Measurements from ENCODE around the gene CPNE2. TPM values are rescaled to one million over a fixed set of nuclear protein-coding genes. Genes with fewer than 3 reads are reported as not detected.

CPNE2 gene
- total and polyA plus RNA-seq, 10 of the 15 experiments (the other 5 are each of a cell fraction or from before 2014, with no cell fraction given), result 3.1 to 22.1 (median 9.9) TPM

DNA sequence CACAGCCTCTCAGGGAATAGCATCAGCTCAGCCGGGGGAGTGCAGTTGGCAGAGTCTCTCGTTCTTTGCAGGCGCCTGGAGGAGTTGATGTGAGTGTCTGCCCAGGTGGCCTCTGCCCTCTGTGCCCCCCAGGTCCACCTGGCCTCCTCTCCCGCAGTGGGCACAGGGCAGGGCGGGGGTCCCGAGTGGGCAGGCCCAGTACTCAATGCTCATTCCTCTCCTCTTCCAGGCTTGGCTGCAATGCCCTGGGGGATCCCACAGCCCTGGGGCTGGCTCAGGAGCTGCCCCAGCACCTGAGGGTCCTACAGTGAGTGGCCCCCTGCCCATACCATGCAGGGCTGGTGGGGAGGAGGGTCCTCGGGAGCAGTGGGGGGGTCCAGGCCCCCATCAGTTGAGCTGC, 14.7 kb upstream of the CPNE2 start:
- Histone ChIP-seq H3K36me3 (ENCODE audit: control insufficient read depth in 2 of 2, insufficient read depth in 2 of 2, low read length in 1 of 2) (peaks cover 0 to 8% of the 10 kb centered on the region in 2 experiments; a peak in 2 of 4 replicates), H3K4me3 (no peak overlapping the region), H3K9ac (ENCODE audit: control insufficient read depth, insufficient read depth, low read length) (no peak overlapping the region), H4K20me1 (ENCODE audit: control insufficient read depth, insufficient read depth) (no peaks in the 10 kb centered on the region), H3K9me3 (replicated peaks; ENCODE audit: control insufficient read depth, insufficient read depth, low read length) (no peaks in the 10 kb centered on the region), H3K27ac (ENCODE audit: control insufficient read depth, insufficient read depth) (no peak overlapping the region), H3K4me1 (ENCODE audit: control insufficient read depth, insufficient read depth, low read length) (no peaks in the 10 kb centered on the region), H3K27me3 (replicated peaks in 1 of 2; ENCODE audit: control insufficient read depth in 2 of 2, insufficient read depth in 2 of 2, low read length in 1 of 2) (no peaks in the 10 kb centered on the region), H3K4me2 (ENCODE audit: control insufficient read depth, insufficient read depth) (no peak overlapping the region), H2AFZ (ENCODE audit: control insufficient read depth, low read depth, low read length) (no peak overlapping the region), H3K79me2 (ENCODE audit: control insufficient read depth, insufficient read depth, low read length) (no peaks in the 10 kb centered on the region)
- ChIA-PET CTCF (interaction anchor here (0.7 to 1.6 kb wide), 2 partner anchors 112 to 113 kb away, joined by 3 to 5 read pairs; no protein-coding TSS in a partner anchor), RAD21 (ENCODE audit: unreplicated experiment) (no interaction called here), SMC1A (ENCODE audit: uncharacterized antibody, unreplicated experiment) (no interaction called here), POLR2A (interaction anchor here (0.6 kb wide), 1 partner anchor 29 kb away, joined by 4 read pairs; no protein-coding TSS in a partner anchor)
- ATAC-seq (no peak), DNase-seq (ENCODE audit: low read depth, low spot score) (no peak), FAIRE-seq (no peak)
- intact Hi-C loops (cut with micrococcal nuclease; ENCODE audit: unreplicated experiment), result no loop called here
- no TSS peak for BruUV-seq (replicated peaks)
- TF ChIP-seq POLR2AphosphoS5 (IDR thresholded peaks at IDR 0.05; ENCODE audit: low read length) (no peak), POLR2A (IDR thresholded peaks at IDR 0.05; ENCODE audit: low read depth, low read length) (0 out of 2 replicates have a peak, but pooled peaks have one; percentile 15)
- in situ Hi-C loops (cut with MboI), result no loop called here
- WGBS (ENCODE audit: insufficient coverage, insufficient replicate concordance, low lambda C conversion rate, missing lambda C conversion rate), result 74% methylated on average over 7 of the region's 7 CpGs

DNA sequence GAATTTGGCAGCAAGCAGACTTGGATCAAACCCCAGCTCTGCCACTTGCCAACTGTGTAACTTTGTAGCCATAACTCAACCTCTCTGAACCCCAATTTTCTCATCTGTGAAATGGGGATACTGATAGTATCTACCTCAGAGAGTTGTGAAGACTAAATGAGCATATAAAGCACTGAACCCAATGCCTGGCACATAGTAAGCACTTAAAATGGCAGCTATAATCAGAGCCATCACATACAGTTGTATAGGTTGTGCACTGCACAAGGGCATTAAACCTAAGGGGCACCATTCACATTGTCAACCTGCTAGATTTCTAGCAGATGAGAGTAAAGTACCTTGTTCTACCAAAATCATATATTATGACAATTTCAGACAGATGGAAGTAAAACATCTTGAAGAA, 10.6 kb upstream of the CPNE2 start:
- Histone ChIP-seq H3K4me3 (no peak overlapping the region), H3K9ac (ENCODE audit: control insufficient read depth, insufficient read depth, low read length) (no peak overlapping the region), H3K27me3 (replicated peaks in 1 of 2; ENCODE audit: control insufficient read depth in 2 of 2, insufficient read depth in 2 of 2, low read length in 1 of 2) (no peaks in the 10 kb centered on the region), H3K36me3 (ENCODE audit: control insufficient read depth in 2 of 2, insufficient read depth in 2 of 2, low read length in 1 of 2) (peaks cover 0 to 4% of the 10 kb centered on the region in 2 experiments; a peak in 3 of 4 replicates), H3K4me2 (ENCODE audit: control insufficient read depth, insufficient read depth) (no peak overlapping the region), H2AFZ (ENCODE audit: control insufficient read depth, low read depth, low read length) (no peak overlapping the region), H3K9me3 (replicated peaks; ENCODE audit: control insufficient read depth, insufficient read depth, low read length) (no peaks in the 10 kb centered on the region), H3K4me1 (ENCODE audit: control insufficient read depth, insufficient read depth, low read length) (no peaks in the 10 kb centered on the region), H3K79me2 (ENCODE audit: control insufficient read depth, insufficient read depth, low read length) (no peaks in the 10 kb centered on the region), H4K20me1 (ENCODE audit: control insufficient read depth, insufficient read depth) (no peaks in the 10 kb centered on the region), H3K27ac (ENCODE audit: control insufficient read depth, insufficient read depth) (no peak overlapping the region)
- no peak for DNase-seq (ENCODE audit: low read depth, low spot score)
- no TSS peak for BruUV-seq (replicated peaks)
- no peak for FAIRE-seq
- TF ChIP-seq KDM1A (IDR thresholded peaks at IDR 0.05; ENCODE audit: borderline replicate concordance) (no peak), CREB1 (IDR thresholded peaks at IDR 0.05; ENCODE audit: low read depth) (no peak), SMARCA5 (IDR thresholded peaks at IDR 0.05) (peak; percentile 80; the same call in 1 of the 2 replicates)
- TF ChIP-seq, protein P1, sequence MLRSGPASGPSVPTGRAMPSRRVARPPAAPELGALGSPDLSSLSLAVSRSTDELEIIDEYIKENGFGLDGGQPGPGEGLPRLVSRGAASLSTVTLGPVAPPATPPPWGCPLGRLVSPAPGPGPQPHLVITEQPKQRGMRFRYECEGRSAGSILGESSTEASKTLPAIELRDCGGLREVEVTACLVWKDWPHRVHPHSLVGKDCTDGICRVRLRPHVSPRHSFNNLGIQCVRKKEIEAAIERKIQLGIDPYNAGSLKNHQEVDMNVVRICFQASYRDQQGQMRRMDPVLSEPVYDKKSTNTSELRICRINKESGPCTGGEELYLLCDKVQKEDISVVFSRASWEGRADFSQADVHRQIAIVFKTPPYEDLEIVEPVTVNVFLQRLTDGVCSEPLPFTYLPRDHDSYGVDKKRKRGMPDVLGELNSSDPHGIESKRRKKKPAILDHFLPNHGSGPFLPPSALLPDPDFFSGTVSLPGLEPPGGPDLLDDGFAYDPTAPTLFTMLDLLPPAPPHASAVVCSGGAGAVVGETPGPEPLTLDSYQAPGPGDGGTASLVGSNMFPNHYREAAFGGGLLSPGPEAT (IDR thresholded peaks at IDR 0.05; ENCODE audit: low read depth), result no peak
- SMC1A ChIA-PET (ENCODE audit: uncharacterized antibody, unreplicated experiment), result interaction anchor here (1.0 kb wide), 1 partner anchor 111 kb away, joined by 3 read pairs; no protein-coding TSS in a partner anchor
- in situ Hi-C loops (cut with MboI) (no loop called here), intact Hi-C loops (cut with micrococcal nuclease; ENCODE audit: unreplicated experiment) (no loop called here)
- ATAC-seq, result no peak
- RAD21 ChIA-PET (ENCODE audit: unreplicated experiment), result interaction anchor here (1.3 kb wide), 1 partner anchor 118 kb away, joined by 3 read pairs; no protein-coding TSS in a partner anchor
- POLR2A ChIA-PET, result no interaction called here
- CTCF ChIA-PET, result interaction anchor here (0.9 to 6.0 kb wide), 2 partner anchors 15 to 117 kb away, joined by 3 to 40 read pairs; no protein-coding TSS in a partner anchor
